ENCODE data around the gene CNOT6L. TPM values are rescaled to one million over a fixed set of nuclear protein-coding genes. Genes with fewer than 3 reads are reported as not detected.

Gene CNOT6L
- total and polyA plus RNA-seq, 4 donors = 4.3 to 67.8 (median 27.4) TPM

DNA sequence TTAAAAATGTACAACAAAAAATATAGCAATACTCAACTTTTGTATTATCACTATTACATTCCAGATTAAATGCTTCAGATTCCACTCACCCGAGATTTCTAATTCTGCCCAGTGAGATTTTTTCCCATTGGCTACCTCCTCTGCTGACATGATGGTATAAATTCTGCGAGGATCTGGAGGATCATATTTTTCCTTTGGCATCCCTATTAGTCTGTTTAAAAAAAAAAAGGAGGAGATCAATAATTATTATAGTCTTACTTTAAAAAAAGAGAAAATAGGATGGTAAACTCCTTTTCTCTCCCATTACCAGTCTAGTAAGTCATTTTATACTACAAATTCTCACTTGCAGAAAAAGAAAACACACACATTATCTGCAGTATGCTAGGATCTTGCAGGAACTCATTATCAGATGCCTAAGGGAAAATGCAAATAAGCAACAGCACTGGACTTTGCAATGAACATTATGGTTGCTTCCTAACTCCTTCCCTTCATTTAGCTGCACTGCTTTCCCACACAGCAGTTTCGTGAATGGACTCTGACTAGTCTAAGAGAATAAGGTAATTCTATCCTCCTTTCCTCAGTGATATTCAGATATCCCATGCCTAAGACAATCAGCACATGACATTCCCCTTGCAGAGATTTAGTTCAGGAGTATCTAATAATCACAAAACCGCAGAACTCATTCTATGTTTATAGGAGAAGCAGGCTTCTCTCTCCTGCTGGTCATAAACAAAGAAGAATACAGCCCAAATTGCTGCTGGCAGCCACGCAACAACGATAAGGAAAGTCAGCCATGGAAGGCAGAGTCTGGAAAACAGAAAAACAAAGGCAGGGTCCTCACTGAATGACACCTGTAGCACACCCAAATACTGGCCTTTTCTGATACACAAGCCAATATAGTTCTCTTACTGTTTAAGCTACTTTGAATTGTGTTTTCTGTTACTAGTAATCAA is 42.7 kb downstream of the CNOT6L start:
- Histone ChIP-seq H3K4me3 (no peak overlapping the region), H3K4me1 (ENCODE audit: control insufficient read depth in 5 of 5, insufficient read depth in 5 of 5, low read length in 5 of 5) (peaks cover 0 to 17% (median 7%) of the 10 kb centered on the region in 5 donors), H3K9me3 (ENCODE audit: control insufficient read depth in 4 of 4, insufficient read depth in 3 of 4, low read length in 3 of 4) (no peaks in the 10 kb centered on the region), H3K27ac (ENCODE audit: low read depth in 1 of 2, low read length in 1 of 2) (no peak overlapping the region), H3K9ac (ENCODE audit: insufficient read depth in 1 of 2, low read length in 2 of 2) (no peak overlapping the region), H3K36me3 (ENCODE audit: control insufficient read depth in 4 of 4, insufficient read depth in 4 of 4, low read length in 4 of 4) (peaks cover 0 to 19% (median 4%) of the 10 kb centered on the region in 4 donors), H3K27me3 (ENCODE audit: control insufficient read depth in 3 of 3, insufficient read depth in 3 of 3, low read length in 2 of 3) (no peaks in the 10 kb centered on the region)
- ATAC-seq (ENCODE audit: insufficient read depth, low FRiP score) (no peak), DNase-seq (peak; percentile 25 to 58 (median 55))
- WGBS, 2 donors = 73 to 79% methylated on average over 6 of the region's 6 CpGs
- TF ChIP-seq, protein P1, sequence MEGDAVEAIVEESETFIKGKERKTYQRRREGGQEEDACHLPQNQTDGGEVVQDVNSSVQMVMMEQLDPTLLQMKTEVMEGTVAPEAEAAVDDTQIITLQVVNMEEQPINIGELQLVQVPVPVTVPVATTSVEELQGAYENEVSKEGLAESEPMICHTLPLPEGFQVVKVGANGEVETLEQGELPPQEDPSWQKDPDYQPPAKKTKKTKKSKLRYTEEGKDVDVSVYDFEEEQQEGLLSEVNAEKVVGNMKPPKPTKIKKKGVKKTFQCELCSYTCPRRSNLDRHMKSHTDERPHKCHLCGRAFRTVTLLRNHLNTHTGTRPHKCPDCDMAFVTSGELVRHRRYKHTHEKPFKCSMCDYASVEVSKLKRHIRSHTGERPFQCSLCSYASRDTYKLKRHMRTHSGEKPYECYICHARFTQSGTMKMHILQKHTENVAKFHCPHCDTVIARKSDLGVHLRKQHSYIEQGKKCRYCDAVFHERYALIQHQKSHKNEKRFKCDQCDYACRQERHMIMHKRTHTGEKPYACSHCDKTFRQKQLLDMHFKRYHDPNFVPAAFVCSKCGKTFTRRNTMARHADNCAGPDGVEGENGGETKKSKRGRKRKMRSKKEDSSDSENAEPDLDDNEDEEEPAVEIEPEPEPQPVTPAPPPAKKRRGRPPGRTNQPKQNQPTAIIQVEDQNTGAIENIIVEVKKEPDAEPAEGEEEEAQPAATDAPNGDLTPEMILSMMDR (IDR thresholded peaks at IDR 0.05; ENCODE audit: control extremely low read depth, extremely low read depth) = no peak

DNA sequence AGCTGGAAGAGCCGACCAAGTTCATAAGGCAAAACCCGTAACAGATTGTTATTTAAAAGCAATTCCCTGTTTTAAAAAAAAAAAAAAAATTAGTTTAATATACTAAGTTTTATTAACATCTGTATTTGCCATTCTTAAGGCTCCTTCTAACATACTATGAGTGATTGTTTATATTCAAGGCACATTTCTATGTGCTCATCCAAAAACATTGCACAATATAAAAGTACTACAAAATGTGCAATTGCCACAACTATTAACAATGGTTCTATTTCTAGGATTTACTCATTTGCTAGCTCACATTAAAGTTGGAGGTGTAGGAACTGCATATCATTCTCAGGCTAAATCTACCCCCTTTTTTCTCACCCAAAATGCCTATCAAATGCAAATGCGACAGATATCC is 46.1 kb downstream of the CNOT6L start:
- WGBS, 2 donors = 93 to 95% methylated on average over 3 of the region's 3 CpGs
- ATAC-seq (ENCODE audit: insufficient read depth, low FRiP score) = no peak
- peak in 2 of 3 donors; percentile 67 to 70 for DNase-seq

DNA sequence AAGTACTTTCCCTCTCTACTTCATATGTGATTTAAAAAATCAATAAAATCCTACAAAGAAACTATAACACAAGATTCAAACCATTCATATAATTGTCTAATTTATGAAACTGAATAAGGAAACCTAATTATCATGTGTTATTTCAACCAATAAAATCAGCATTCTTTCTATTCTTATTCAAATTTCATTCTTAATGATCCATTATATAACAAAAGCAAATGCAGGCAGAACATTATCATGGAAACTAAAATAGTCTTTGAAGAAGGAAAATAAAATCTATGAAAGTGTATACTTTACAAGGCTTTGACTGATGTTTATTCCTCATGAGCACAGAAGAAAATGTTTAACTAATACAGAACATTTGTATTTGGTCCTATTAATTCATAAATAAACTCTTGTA is 47.6 kb downstream of the CNOT6L start:
- Histone ChIP-seq H3K27me3 (ENCODE audit: control insufficient read depth in 3 of 3, insufficient read depth in 3 of 3, low read length in 2 of 3) (no peaks in the 10 kb centered on the region), H3K36me3 (ENCODE audit: control insufficient read depth in 4 of 4, insufficient read depth in 4 of 4, low read length in 4 of 4) (peaks cover 2 to 27% (median 5%) of the 10 kb centered on the region in 4 donors), H3K9me3 (ENCODE audit: control insufficient read depth in 4 of 4, insufficient read depth in 3 of 4, low read length in 3 of 4) (no peaks in the 10 kb centered on the region), H3K4me3 (no peak overlapping the region), H3K4me1 (ENCODE audit: control insufficient read depth in 5 of 5, insufficient read depth in 5 of 5, low read length in 5 of 5) (peaks cover 0 to 6% (median 2%) of the 10 kb centered on the region in 5 donors), H3K9ac (ENCODE audit: insufficient read depth in 1 of 2, low read length in 2 of 2) (no peak overlapping the region), H3K27ac (ENCODE audit: low read depth in 1 of 2, low read length in 1 of 2) (no peak overlapping the region)
- no peak for DNase-seq
- ATAC-seq (ENCODE audit: insufficient read depth, low FRiP score) = no peak
- TF ChIP-seq, protein P1 (IDR thresholded peaks at IDR 0.05; ENCODE audit: control extremely low read depth, extremely low read depth) = no peak

More for the DNA sequence above, 46.1 kb downstream of the CNOT6L start:
- Histone ChIP-seq H3K36me3 (ENCODE audit: control insufficient read depth in 4 of 4, insufficient read depth in 4 of 4, low read length in 4 of 4) (peaks cover 2 to 24% (median 5%) of the 10 kb centered on the region in 4 donors), H3K27ac (ENCODE audit: low read depth in 1 of 2, low read length in 1 of 2) (no peak overlapping the region), H3K9ac (ENCODE audit: insufficient read depth in 1 of 2, low read length in 2 of 2) (no peak overlapping the region), H3K9me3 (ENCODE audit: control insufficient read depth in 4 of 4, insufficient read depth in 3 of 4, low read length in 3 of 4) (no peaks in the 10 kb centered on the region), H3K4me1 (ENCODE audit: control insufficient read depth in 5 of 5, insufficient read depth in 5 of 5, low read length in 5 of 5) (peaks cover 0 to 17% (median 6%) of the 10 kb centered on the region in 5 donors), H3K4me3 (no peak overlapping the region), H3K27me3 (ENCODE audit: control insufficient read depth in 3 of 3, insufficient read depth in 3 of 3, low read length in 2 of 3) (no peaks in the 10 kb centered on the region)
- TF ChIP-seq, protein P1 (IDR thresholded peaks at IDR 0.05; ENCODE audit: control extremely low read depth, extremely low read depth) = no peak

All from lung (tissue), 12 donors.